Measurements from ENCODE around the gene STAT4.

Gene STAT4

GRCh38 chr2:191023235-191023679 lies 127.5 kb downstream of the STAT4 start:
- no peak overlapping the region for H3K4me3 ChIP-seq (ENCODE audit: low read depth, low read length)
- no peak for TF ChIP-seq CTCF (IDR thresholded peaks at IDR 0.05; ENCODE audit: insufficient read depth, low read depth, low read length, missing control alignments)
- DNase-seq (ENCODE audit: low read depth), result no peak

- peak; percentile 85 for DNase-seq (ENCODE audit: low read depth)
- TF ChIP-seq CTCF (IDR thresholded peaks at IDR 0.05; ENCODE audit: insufficient read depth, low read depth, low read length, missing control alignments), result no peak
- H3K4me3 ChIP-seq (ENCODE audit: low read depth, low read length), result peak overlapping the region; percentile 72
These were observed 129.9 kb downstream of the STAT4 start for GRCh38 chr2:191020742-191021381.

- no peak for TF ChIP-seq CTCF (IDR thresholded peaks at IDR 0.05; ENCODE audit: insufficient read depth, low read depth, low read length, missing control alignments)
- peak; percentile 99 for DNase-seq (ENCODE audit: low read depth)
- H3K4me3 ChIP-seq (ENCODE audit: low read depth, low read length), result peak overlapping the region; percentile 72
These were observed 130.5 kb downstream of the STAT4 start for GRCh38 chr2:191020221-191020741.

- no peak for DNase-seq (ENCODE audit: low read depth)
- no peak overlapping the region for H3K4me3 ChIP-seq (ENCODE audit: low read depth, low read length)
- TF ChIP-seq CTCF (IDR thresholded peaks at IDR 0.05; ENCODE audit: insufficient read depth, low read depth, low read length, missing control alignments), result no peak
These were observed 131.4 kb downstream of the STAT4 start for GRCh38 chr2:191019376-191019775.

- no peak for TF ChIP-seq CTCF (IDR thresholded peaks at IDR 0.05; ENCODE audit: insufficient read depth, low read depth, low read length, missing control alignments)
- DNase-seq (ENCODE audit: low read depth), result no peak
- H3K4me3 ChIP-seq (ENCODE audit: low read depth, low read length), result no peak overlapping the region
These were observed 132.1 kb downstream of the STAT4 start for GRCh38 chr2:191018643-191019119.

GRCh38 chr2:191018048-191018447 lies 132.7 kb downstream of the STAT4 start:
- H3K4me3 ChIP-seq (ENCODE audit: low read depth, low read length), result no peak overlapping the region
- no peak for DNase-seq (ENCODE audit: low read depth)
- no peak for TF ChIP-seq CTCF (IDR thresholded peaks at IDR 0.05; ENCODE audit: insufficient read depth, low read depth, low read length, missing control alignments)

- DNase-seq (ENCODE audit: low read depth), result no peak
- H3K4me3 ChIP-seq (ENCODE audit: low read depth, low read length), result no peak overlapping the region
- TF ChIP-seq CTCF (IDR thresholded peaks at IDR 0.05; ENCODE audit: insufficient read depth, low read depth, low read length, missing control alignments), result no peak
These were observed 135.0 kb downstream of the STAT4 start for GRCh38 chr2:191015831-191016230.
